GM06990 (cell line): ENCODE data around the gene FMNL2.

Experiments
- DNase-seq: peaks from one replicate; pipeline ENCODE4 v3.0.0-alpha.2; 2011; ENCODE audit not compliant: insufficient read length; ENCODE audit errors: extremely low read depth
- H3K27me3 ChIP-seq: replicated peaks from 2 replicates; pipeline ENCODE4 v1.6.0; 2011; ENCODE audit warnings: low read length; ENCODE audit not compliant: control insufficient read depth, insufficient read depth
- H3K36me3 ChIP-seq: 2 replicates; pipeline ENCODE4 v1.5.1; 2011; ENCODE audit warnings: low read length; ENCODE audit not compliant: control insufficient read depth, insufficient read depth
- H3K4me3 ChIP-seq: replicated peaks from 2 replicates; pipeline ENCODE4 v1.5.1; 2011; ENCODE audit warnings: low read depth, mild to moderate bottlenecking, control low read depth, low read length
- CTCF ChIP-seq: IDR thresholded peaks from 2 replicates; pipeline ENCODE4 v1.5.1; 2011; ENCODE audit warnings: low read length, control low read depth, mild to moderate bottlenecking, inconsistent platforms; ENCODE audit not compliant: insufficient read depth, poor library complexity, severe bottlenecking

FMNL2 gene

GRCh38 chr2:152629202-152629601, 294.2 kb downstream of the FMNL2 start:
- Histone ChIP-seq H3K36me3 (no peaks in the 10 kb centered on the region), H3K27me3 (no peaks in the 10 kb centered on the region), H3K4me3 (no peak overlapping the region)
- no peak for TF ChIP-seq CTCF
- no peak for DNase-seq

- H3K36me3 ChIP-seq = no peaks in the 10 kb centered on the region
- H3K27me3 ChIP-seq = no peaks in the 10 kb centered on the region
- H3K4me3 ChIP-seq = no peak overlapping the region
- TF ChIP-seq CTCF = no peak
- no peak for DNase-seq
Observed at GRCh38 chr2:152630466-152630865, 295.5 kb downstream of the FMNL2 start.

GRCh38 chr2:152632736-152633135, 297.8 kb downstream of the FMNL2 start:
- H3K27me3 ChIP-seq = no peaks in the 10 kb centered on the region
- DNase-seq = no peak
- H3K4me3 ChIP-seq = no peak overlapping the region
- no peak for TF ChIP-seq CTCF
- H3K36me3 ChIP-seq = no peaks in the 10 kb centered on the region

GRCh38 chr2:152635635-152636298, 300.8 kb downstream of the FMNL2 start:
- Histone ChIP-seq H3K36me3 (no peaks in the 10 kb centered on the region), H3K4me3 (no peak overlapping the region), H3K27me3 (no peaks in the 10 kb centered on the region)
- peak; percentile 42 for DNase-seq
- peak; percentile 79 for TF ChIP-seq CTCF

GRCh38 chr2:152637251-152637650, 302.3 kb downstream of the FMNL2 start:
- no peak for TF ChIP-seq CTCF
- DNase-seq = no peak
- no peaks in the 10 kb centered on the region for H3K27me3 ChIP-seq
- H3K36me3 ChIP-seq = no peaks in the 10 kb centered on the region
- no peak overlapping the region for H3K4me3 ChIP-seq

GRCh38 chr2:152638056-152638455, 303.1 kb downstream of the FMNL2 start:
- Histone ChIP-seq H3K4me3 (no peak overlapping the region), H3K36me3 (no peaks in the 10 kb centered on the region), H3K27me3 (no peaks in the 10 kb centered on the region)
- DNase-seq = no peak
- no peak for TF ChIP-seq CTCF
